Smooth muscle cell (in vitro differentiated cells): Measurements from ENCODE around the gene NR6A1. TPM values are rescaled to one million over a fixed set of nuclear protein-coding genes. Genes with fewer than 3 reads are reported as not detected.

Experiments
- DNase-seq: peaks from one replicate; lab custom pipeline; 2025; ENCODE audit not compliant: unreplicated experiment; lab: John Stamatoyannopoulos, UW
- H2AFZ ChIP-seq: fragments of 200-600 bp; sonication (generic); 2 replicates; pipeline ENCODE4 v1.6.0; 2016; ENCODE audit warnings: antibody characterized with exemption, low read depth, mild to moderate bottlenecking
- H3F3A ChIP-seq: fragments of 200-600 bp; sonication (generic); 2 replicates; pipeline ENCODE4 v1.6.0; 2017; ENCODE audit warnings: antibody characterized with exemption, low read depth
- H3K27ac ChIP-seq: fragments of 200-600 bp; sonication (generic); 2 replicates; pipeline ENCODE4 v1.5.1; 2016; ENCODE audit warnings: low read depth, mild to moderate bottlenecking
- H3K27me3 ChIP-seq: fragments of 200-600 bp; sonication (generic); 2 replicates; pipeline ENCODE4 v1.6.1; 2016; ENCODE audit warnings: low read depth, mild to moderate bottlenecking
- H3K36me3 ChIP-seq: fragments of 200-600 bp; sonication (generic); 2 replicates; pipeline ENCODE4 v1.5.1; 2016; ENCODE audit warnings: low read depth
- H3K4me1 ChIP-seq: fragments of 200-600 bp; sonication (generic); 2 replicates; pipeline ENCODE4 v1.5.1; 2016; ENCODE audit warnings: low read depth
- H3K4me2 ChIP-seq: fragments of 200-600 bp; sonication (generic); 2 replicates; pipeline ENCODE4 v1.6.0; 2016; ENCODE audit warnings: mild to moderate bottlenecking
- H3K4me3 ChIP-seq: fragments of 200-600 bp; sonication (generic); 2 replicates; pipeline ENCODE4 v1.5.1; 2016; ENCODE audit warnings: mild to moderate bottlenecking
- H3K79me2 ChIP-seq: fragments of 200-600 bp; sonication (generic); 2 replicates; pipeline ENCODE4 v1.6.0; 2016; ENCODE audit warnings: low read depth, mild to moderate bottlenecking
- H3K9ac ChIP-seq: fragments of 200-600 bp; sonication (generic); 2 replicates; pipeline ENCODE4 v1.6.0; 2016; ENCODE audit warnings: low read depth
- H3K9me3 ChIP-seq: fragments of 200-600 bp; sonication (generic); replicated peaks from 2 replicates; pipeline ENCODE4 v1.5.1; 2016; ENCODE audit warnings: low read depth
- H4K20me1 ChIP-seq: fragments of 200-600 bp; sonication (generic); 2 replicates; pipeline ENCODE4 v1.6.0; 2016; ENCODE audit warnings: low read depth
- CTCF ChIP-seq: fragments of 200-600 bp; sonication (generic); IDR thresholded peaks from 2 replicates; pipeline ENCODE4 v1.5.1; 2017; ENCODE audit warnings: borderline replicate concordance, mild to moderate bottlenecking, antibody characterized with exemption; ENCODE audit not compliant: insufficient read depth, poor library complexity, severe bottlenecking
- WGBS: methylation state at CpG from one replicate; pipeline ENCODE4 v1.1.7; 2016; ENCODE audit warnings: low lambda C conversion rate; 5-methylcytosine and 5-hydroxymethylcytosine counted together
- polyA plus RNA-seq: library from polyadenylated mRNA; unstranded; fragments of >200 nt; fragmentation: Nextera tagmentation; extraction: Ambion mirVana; gene quantifications from 2 replicates; pipeline ENCODE4 v1.2.1, GENCODE V29; 2016
- total RNA-seq: library from RNA; depleted of rRNA; stranded (reverse); fragments of >200 nt; gene quantifications from 2 replicates; pipeline ENCODE4 v1.2.3, GENCODE V29; 2014

Gene NR6A1
- total and polyA plus RNA-seq, 2 experiments from 2014 or later: 0.17 to 0.31 TPM

GRCh38 chr9:124666642-124667041 lies 104.5 kb downstream of the NR6A1 start:
- 93% methylated on average over 5 of the region's 5 CpGs for WGBS
- Histone ChIP-seq H2AFZ (no peak overlapping the region), H3K4me1 (peaks cover 10% of the 10 kb centered on the region)

GRCh38 chr9:124665391-124666058 lies 105.6 kb downstream of the NR6A1 start:
- H3K27ac ChIP-seq: peak overlapping the region; percentile 96

More at GRCh38 chr9:124666642-124667041, 104.5 kb downstream of the NR6A1 start:
- Histone ChIP-seq H3K9ac (no peak overlapping the region), H4K20me1 (peaks cover 29% of the 10 kb centered on the region), H3K79me2 (peaks cover 95% of the 10 kb centered on the region), H3F3A (peaks cover 6% of the 10 kb centered on the region), H3K4me3 (no peak overlapping the region), H3K4me2 (no peak overlapping the region), H3K27ac (peak overlapping the region; percentile 96), H3K27me3 (no peaks in the 10 kb centered on the region), H3K36me3 (no peaks in the 10 kb centered on the region), H3K9me3 (no peaks in the 10 kb centered on the region)
- DNase-seq: no peak
- TF ChIP-seq CTCF: no peak

GRCh38 chr9:124664143-124664542 lies 107.0 kb downstream of the NR6A1 start:
- no peak overlapping the region for H3K9ac ChIP-seq
- H2AFZ ChIP-seq: no peak overlapping the region
- H3K4me2 ChIP-seq: peak overlapping the region; percentile 95
- H3K4me3 ChIP-seq: no peak overlapping the region
- peaks cover 22% of the 10 kb centered on the region for H3K4me1 ChIP-seq
- H3K36me3 ChIP-seq: no peaks in the 10 kb centered on the region
- no peaks in the 10 kb centered on the region for H3K9me3 ChIP-seq
- H3K79me2 ChIP-seq: peaks cover 82% of the 10 kb centered on the region
- H3K27me3 ChIP-seq: no peaks in the 10 kb centered on the region
- H3F3A ChIP-seq: peaks cover 6% of the 10 kb centered on the region
- no peak for TF ChIP-seq CTCF
- WGBS: 94% methylated on average over 2 of the region's 2 CpGs
- no peak for DNase-seq
- H3K27ac ChIP-seq: peak overlapping the region; percentile 96
- H4K20me1 ChIP-seq: peaks cover 6% of the 10 kb centered on the region

More at GRCh38 chr9:124665391-124666058, 105.6 kb downstream of the NR6A1 start:
- Histone ChIP-seq H3K79me2 (peaks cover 95% of the 10 kb centered on the region), H4K20me1 (peaks cover 18% of the 10 kb centered on the region), H3F3A (peaks cover 6% of the 10 kb centered on the region), H3K36me3 (no peaks in the 10 kb centered on the region), H3K9ac (peak overlapping the region; percentile 44), H3K4me3 (no peak overlapping the region), H3K4me1 (peaks cover 21% of the 10 kb centered on the region), H3K4me2 (peak overlapping the region; percentile 58), H3K9me3 (no peaks in the 10 kb centered on the region), H2AFZ (no peak overlapping the region), H3K27me3 (no peaks in the 10 kb centered on the region)
- DNase-seq: no peak
- TF ChIP-seq CTCF: no peak
- 44% methylated on average over 5 of the region's 5 CpGs for WGBS
